Activated T-helper 1 cell treated with anti-CD3 and anti-CD28 coated beads, Interleukin-2, amount 50 U/mL, for 16 hours (primary cell): ENCODE measurements around the gene PIK3C2B.
"Not testable (repeated sequence)": the region's sequence is repeated elsewhere in the genome, so short reads cannot be mapped to it uniquely, and the experiment has no call there.

Source experiments
- DNase-seq, 2 donors: peaks; one replicate each; pipeline ENCODE4 v3.0.0-alpha.2; 2020; ENCODE audit warnings: low read depth in 1 of 2, low spot score in 1 of 2

The PIK3C2B gene

GRCh38 chr1:204507317-204508105 is 12.9 kb upstream of the PIK3C2B start:
- no peak for DNase-seq

- peak; percentile 61 to 80 for DNase-seq
Measured at GRCh38 chr1:204506969-204507316, 12.3 kb upstream of the PIK3C2B start.

GRCh38 chr1:204506201-204506968 is 11.8 kb upstream of the PIK3C2B start:
- DNase-seq = peak in 1 of 2 donors; percentile 54

- DNase-seq = no peak
Measured at GRCh38 chr1:204505674-204506200, 11.1 kb upstream of the PIK3C2B start.

- no peak for DNase-seq
Measured at GRCh38 chr1:204503913-204504519, 9.4 kb upstream of the PIK3C2B start.

- no peak for DNase-seq
Measured at GRCh38 chr1:204503122-204503912, 8.7 kb upstream of the PIK3C2B start.

GRCh38 chr1:204502241-204502640 is 7.6 kb upstream of the PIK3C2B start:
- DNase-seq = no peak

- DNase-seq = no peak
Measured at GRCh38 chr1:204499511-204500468, 5.2 kb upstream of the PIK3C2B start.

GRCh38 chr1:204498981-204499380 is 4.4 kb upstream of the PIK3C2B start:
- no peak for DNase-seq

- no peak for DNase-seq
Measured at GRCh38 chr1:204495777-204496176, 1.2 kb upstream of the PIK3C2B start.

- DNase-seq = no peak
Measured at GRCh38 chr1:204495078-204495753, 611 bp upstream of the PIK3C2B start.

- DNase-seq = peak in 1 of 2 donors; percentile 31
Measured at GRCh38 chr1:204493984-204494280, 673 bp downstream of the PIK3C2B start.

GRCh38 chr1:204493145-204493983 is 1.2 kb downstream of the PIK3C2B start:
- no peak for DNase-seq

- DNase-seq = no peak
Measured at GRCh38 chr1:204491655-204492054, 3.0 kb downstream of the PIK3C2B start.

- no peak for DNase-seq
Measured at GRCh38 chr1:204487256-204487615, 7.4 kb downstream of the PIK3C2B start.

GRCh38 chr1:204486513-204487255 is 7.9 kb downstream of the PIK3C2B start:
- DNase-seq = not testable (repeated sequence)

GRCh38 chr1:204483791-204484190 is 10.8 kb downstream of the PIK3C2B start:
- DNase-seq = no peak

GRCh38 chr1:204480515-204480914 is 14.1 kb downstream of the PIK3C2B start:
- no peak for DNase-seq
